NT2/D1 (cell line): Measurements from ENCODE around the gene C20orf202.

Source experiments
- DNase-seq: peaks from one replicate; pipeline ENCODE4 v3.0.0-alpha.2; 2011; ENCODE audit warnings: low read depth, low spot score
- H3K27me3 ChIP-seq: 2 replicates; pipeline ENCODE4 v1.6.0; 2011; ENCODE audit warnings: mild to moderate bottlenecking; ENCODE audit not compliant: insufficient read length, insufficient read depth
- H3K36me3 ChIP-seq: 2 replicates; pipeline ENCODE4 v1.6.1; 2011; ENCODE audit warnings: mild to moderate bottlenecking, low read length, mixed read lengths; ENCODE audit not compliant: insufficient read depth, insufficient read length
- H3K4me1 ChIP-seq: 2 replicates; pipeline ENCODE4 v1.5.1; 2011; ENCODE audit not compliant: insufficient read depth, insufficient read length
- H3K4me3 ChIP-seq: 2 replicates; pipeline ENCODE4 v1.5.1; 2011; ENCODE audit warnings: low read depth; ENCODE audit not compliant: insufficient read length
- H3K9ac ChIP-seq: 2 replicates; pipeline ENCODE4 v1.6.0; 2011; ENCODE audit warnings: low read depth; ENCODE audit not compliant: insufficient read length
- H3K9me3 ChIP-seq: 2 replicates; pipeline ENCODE4 v1.5.1; 2011; ENCODE audit warnings: mild to moderate bottlenecking, low read length; ENCODE audit not compliant: insufficient read depth
- SUZ12 ChIP-seq: IDR thresholded peaks from 2 replicates; pipeline ENCODE4 v1.6.1; 2011; ENCODE audit not compliant: insufficient read length, insufficient read depth; ENCODE audit errors: extremely low read depth
- YY1 ChIP-seq: IDR thresholded peaks from 2 replicates; pipeline ENCODE4 v1.6.1; 2011; ENCODE audit not compliant: insufficient read length, insufficient read depth
- ZNF274 ChIP-seq: IDR thresholded peaks from 2 replicates; pipeline ENCODE4 v1.6.1; 2011; ENCODE audit warnings: mild to moderate bottlenecking, low read depth, low read length

Gene C20orf202

GRCh38 chr20:1173698-1174097 is 29.6 kb upstream of the C20orf202 start:
- H3K4me1 ChIP-seq = peaks cover 3% of the 10 kb centered on the region
- TF ChIP-seq ZNF274 (no peak), SUZ12 (no peak), YY1 (no peak)
- no peaks in the 10 kb centered on the region for H3K9me3 ChIP-seq
- H3K4me3 ChIP-seq = no peak overlapping the region
- H3K9ac ChIP-seq = no peak overlapping the region
- no peak for DNase-seq
- H3K36me3 ChIP-seq = peaks cover 23% of the 10 kb centered on the region
- H3K27me3 ChIP-seq = no peaks in the 10 kb centered on the region

GRCh38 chr20:1174787-1175186 is 28.5 kb upstream of the C20orf202 start:
- DNase-seq = no peak
- TF ChIP-seq ZNF274 = no peak
- no peak for TF ChIP-seq YY1
- no peak for TF ChIP-seq SUZ12
- peaks cover 12% of the 10 kb centered on the region for H3K36me3 ChIP-seq

GRCh38 chr20:1177680-1178079 is 25.6 kb upstream of the C20orf202 start:
- Histone ChIP-seq H3K9me3 (no peaks in the 10 kb centered on the region), H3K9ac (no peak overlapping the region), H3K36me3 (no peaks in the 10 kb centered on the region), H3K4me1 (peaks cover 7% of the 10 kb centered on the region), H3K4me3 (no peak overlapping the region), H3K27me3 (no peaks in the 10 kb centered on the region)
- peak; percentile 38 for DNase-seq
- TF ChIP-seq SUZ12 (no peak), ZNF274 (no peak), YY1 (no peak)

More at GRCh38 chr20:1174787-1175186, 28.5 kb upstream of the C20orf202 start:
- Histone ChIP-seq H3K9me3 (no peaks in the 10 kb centered on the region), H3K4me1 (peaks cover 3% of the 10 kb centered on the region), H3K27me3 (no peaks in the 10 kb centered on the region), H3K9ac (no peak overlapping the region), H3K4me3 (no peak overlapping the region)

GRCh38 chr20:1178103-1178502 is 25.2 kb upstream of the C20orf202 start:
- Histone ChIP-seq H3K4me3 (no peak overlapping the region), H3K36me3 (no peaks in the 10 kb centered on the region), H3K4me1 (peaks cover 9% of the 10 kb centered on the region), H3K9ac (no peak overlapping the region), H3K9me3 (no peaks in the 10 kb centered on the region), H3K27me3 (peaks cover 4% of the 10 kb centered on the region)
- no peak for DNase-seq
- TF ChIP-seq ZNF274 (no peak), SUZ12 (no peak), YY1 (no peak)

- no peak overlapping the region for H3K9ac ChIP-seq
- peaks cover 10% of the 10 kb centered on the region for H3K4me1 ChIP-seq
- no peaks in the 10 kb centered on the region for H3K36me3 ChIP-seq
- no peak overlapping the region for H3K4me3 ChIP-seq
- TF ChIP-seq YY1 (no peak), SUZ12 (no peak), ZNF274 (no peak)
- H3K27me3 ChIP-seq = peaks cover 9% of the 10 kb centered on the region
- H3K9me3 ChIP-seq = no peaks in the 10 kb centered on the region
- DNase-seq = no peak
Observed at GRCh38 chr20:1178623-1179022, 24.6 kb upstream of the C20orf202 start.

- Histone ChIP-seq H3K9me3 (no peaks in the 10 kb centered on the region), H3K4me1 (peaks cover 11% of the 10 kb centered on the region), H3K4me3 (no peak overlapping the region), H3K9ac (no peak overlapping the region), H3K36me3 (no peaks in the 10 kb centered on the region), H3K27me3 (peaks cover 23% of the 10 kb centered on the region)
- no peak for TF ChIP-seq YY1
- no peak for TF ChIP-seq SUZ12
- DNase-seq = no peak
Observed at GRCh38 chr20:1180949-1181348, 22.3 kb upstream of the C20orf202 start.

GRCh38 chr20:1182106-1182505 is 21.1 kb upstream of the C20orf202 start:
- H3K9me3 ChIP-seq = no peaks in the 10 kb centered on the region
- no peak for DNase-seq
- H3K9ac ChIP-seq = no peak overlapping the region
- H3K36me3 ChIP-seq = no peaks in the 10 kb centered on the region
- peaks cover 15% of the 10 kb centered on the region for H3K4me1 ChIP-seq
- no peak for TF ChIP-seq SUZ12
- TF ChIP-seq ZNF274 = no peak
- no peak for TF ChIP-seq YY1
- no peak overlapping the region for H3K4me3 ChIP-seq
- H3K27me3 ChIP-seq = peaks cover 23% of the 10 kb centered on the region

- H3K4me3 ChIP-seq = no peak overlapping the region
- H3K9me3 ChIP-seq = no peaks in the 10 kb centered on the region
- TF ChIP-seq ZNF274 (no peak), SUZ12 (no peak), YY1 (no peak)
- no peaks in the 10 kb centered on the region for H3K36me3 ChIP-seq
- H3K9ac ChIP-seq = no peak overlapping the region
- DNase-seq = no peak
- H3K4me1 ChIP-seq = peaks cover 12% of the 10 kb centered on the region
- peaks cover 23% of the 10 kb centered on the region for H3K27me3 ChIP-seq
Observed at GRCh38 chr20:1183153-1183552, 20.1 kb upstream of the C20orf202 start.
